HEK293T (cell line): ENCODE results near the gene KLF7.

Experiments
- FOXM1 ChIP-seq: fragments of 450-650 bp; IDR thresholded peaks from 2 replicates; pipeline ENCODE4 v1.6.1; 2017; ENCODE audit warnings: mild to moderate bottlenecking, borderline replicate concordance
- HDGF ChIP-seq: fragments of 450-650 bp; IDR thresholded peaks from 2 replicates; pipeline ENCODE4 v1.6.1; 2017; ENCODE audit warnings: antibody characterized with exemption, borderline replicate concordance
- SP1 ChIP-seq: fragments of 450-650 bp; IDR thresholded peaks from 2 replicates; pipeline ENCODE4 v1.6.1; 2017
- SUZ12 ChIP-seq: fragments of 450-650 bp; IDR thresholded peaks from 2 replicates; pipeline ENCODE4 v1.6.1; 2016; ENCODE audit warnings: mild to moderate bottlenecking

DNA sequence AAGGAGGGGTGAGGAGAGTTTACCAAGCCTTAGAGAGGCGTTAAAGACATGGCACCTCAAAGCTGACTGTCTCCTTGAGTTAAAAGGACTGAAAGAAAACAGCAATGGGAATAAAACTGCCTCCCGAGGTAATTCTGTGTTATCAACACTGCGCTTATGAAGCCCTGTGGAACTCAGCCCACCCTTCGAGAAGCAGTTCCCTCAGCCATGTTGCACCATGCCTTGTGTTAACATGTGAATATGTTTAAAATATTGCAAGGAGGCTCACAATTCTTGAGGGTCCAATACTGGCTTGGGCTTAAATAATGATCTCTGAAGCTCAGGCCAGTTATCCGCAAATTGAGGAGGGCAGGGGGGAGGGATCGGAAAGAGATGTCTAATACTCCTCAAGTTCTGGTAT is 14.7 kb downstream of the KLF7 start:
- TF ChIP-seq HDGF (no peak), FOXM1 (no peak), SP1 (no peak), SUZ12 (no peak)
